Nephron progenitor cell (in vitro differentiated cells): Measurements from ENCODE around the gene PTPRZ1.

Source experiments
- DNase-seq: peaks from one replicate; pipeline ENCODE4 v3.0.0; 2021
- H3K27ac Mint-ChIP-seq: 2 replicates; pipeline ENCODE4 v1.8.0; 2021; ENCODE audit warnings: mild to moderate bottlenecking, moderate library complexity, mixed read lengths
- H3K27me3 Mint-ChIP-seq: 2 replicates; pipeline ENCODE4 v1.8.0; 2021; ENCODE audit warnings: mild to moderate bottlenecking, low read depth, mixed read lengths; ENCODE audit not compliant: poor library complexity
- H3K36me3 Mint-ChIP-seq: 2 replicates; pipeline ENCODE4 v1.8.0; 2021; ENCODE audit warnings: low read depth, mixed read lengths
- H3K4me1 Mint-ChIP-seq: 2 replicates; pipeline ENCODE4 v1.8.0; 2021; ENCODE audit warnings: mixed read lengths
- H3K4me3 Mint-ChIP-seq: 2 replicates; pipeline ENCODE4 v1.8.0; 2021; ENCODE audit warnings: mild to moderate bottlenecking, moderate library complexity, mixed read lengths
- H3K9me3 Mint-ChIP-seq: 2 replicates; pipeline ENCODE4 v1.8.0; 2021; ENCODE audit warnings: mild to moderate bottlenecking, moderate library complexity, mixed read lengths
- CTCF ChIP-seq: fragments of 200-600 bp; sonication (generic); IDR thresholded peaks from 2 replicates; pipeline ENCODE4 v1.5.0; 2021; ENCODE audit warnings: antibody characterized with exemption

PTPRZ1 gene

GRCh38 chr7:121837462-121837861, 35.5 kb upstream of the PTPRZ1 start:
- Mint-ChIP-seq H3K9me3 (peaks cover 5% of the 10 kb centered on the region), H3K4me3 (no peak overlapping the region), H3K27me3 (peaks cover 3% of the 10 kb centered on the region), H3K27ac (no peak overlapping the region), H3K36me3 (no peaks in the 10 kb centered on the region), H3K4me1 (no peaks in the 10 kb centered on the region)
- no peak for DNase-seq
- TF ChIP-seq CTCF = no peak

GRCh38 chr7:121847041-121847440, 25.9 kb upstream of the PTPRZ1 start:
- no peak for TF ChIP-seq CTCF
- H3K36me3 Mint-ChIP-seq = no peaks in the 10 kb centered on the region
- H3K4me3 Mint-ChIP-seq = no peak overlapping the region
- DNase-seq = no peak
- H3K27ac Mint-ChIP-seq = no peak overlapping the region
- H3K27me3 Mint-ChIP-seq = no peaks in the 10 kb centered on the region
- no peaks in the 10 kb centered on the region for H3K4me1 Mint-ChIP-seq
- no peaks in the 10 kb centered on the region for H3K9me3 Mint-ChIP-seq

- Mint-ChIP-seq H3K4me3 (no peak overlapping the region), H3K4me1 (no peaks in the 10 kb centered on the region), H3K27ac (no peak overlapping the region), H3K27me3 (no peaks in the 10 kb centered on the region), H3K9me3 (no peaks in the 10 kb centered on the region), H3K36me3 (no peaks in the 10 kb centered on the region)
- TF ChIP-seq CTCF = no peak
- DNase-seq = no peak
Measured at GRCh38 chr7:121853307-121853706, 19.7 kb upstream of the PTPRZ1 start.

GRCh38 chr7:121860953-121861352, 12.0 kb upstream of the PTPRZ1 start:
- DNase-seq = no peak
- H3K27me3 Mint-ChIP-seq = no peaks in the 10 kb centered on the region

GRCh38 chr7:121862591-121862990, 10.4 kb upstream of the PTPRZ1 start:
- no peak for DNase-seq
- Mint-ChIP-seq H3K9me3 (no peaks in the 10 kb centered on the region), H3K27me3 (no peaks in the 10 kb centered on the region), H3K4me1 (no peaks in the 10 kb centered on the region), H3K36me3 (no peaks in the 10 kb centered on the region), H3K27ac (no peak overlapping the region), H3K4me3 (no peak overlapping the region)
- TF ChIP-seq CTCF = no peak

More at GRCh38 chr7:121860953-121861352, 12.0 kb upstream of the PTPRZ1 start:
- H3K4me3 Mint-ChIP-seq = no peak overlapping the region
- H3K4me1 Mint-ChIP-seq = no peaks in the 10 kb centered on the region
- H3K27ac Mint-ChIP-seq = no peak overlapping the region
- TF ChIP-seq CTCF = no peak
- H3K36me3 Mint-ChIP-seq = no peaks in the 10 kb centered on the region
- no peaks in the 10 kb centered on the region for H3K9me3 Mint-ChIP-seq

GRCh38 chr7:121871188-121871587, 1.8 kb upstream of the PTPRZ1 start:
- H3K27ac Mint-ChIP-seq = no peak overlapping the region
- no peak overlapping the region for H3K4me3 Mint-ChIP-seq
- H3K27me3 Mint-ChIP-seq = peaks cover 28% of the 10 kb centered on the region
- H3K36me3 Mint-ChIP-seq = no peaks in the 10 kb centered on the region
- no peaks in the 10 kb centered on the region for H3K9me3 Mint-ChIP-seq
- no peak for DNase-seq
- H3K4me1 Mint-ChIP-seq = peaks cover 21% of the 10 kb centered on the region
- TF ChIP-seq CTCF = no peak
